GM19240 (cell line): ENCODE data around the gene HIBCH.
"Not testable (repeated sequence)": the region's sequence is repeated elsewhere in the genome, so short reads cannot be mapped to it uniquely, and the experiment has no call there.

ENCODE experiments used
- DNase-seq: peaks from one replicate; pipeline ENCODE4 v3.0.0; 2011; ENCODE audit warnings: low spot score; ENCODE audit not compliant: insufficient read length

HIBCH gene

DNA sequence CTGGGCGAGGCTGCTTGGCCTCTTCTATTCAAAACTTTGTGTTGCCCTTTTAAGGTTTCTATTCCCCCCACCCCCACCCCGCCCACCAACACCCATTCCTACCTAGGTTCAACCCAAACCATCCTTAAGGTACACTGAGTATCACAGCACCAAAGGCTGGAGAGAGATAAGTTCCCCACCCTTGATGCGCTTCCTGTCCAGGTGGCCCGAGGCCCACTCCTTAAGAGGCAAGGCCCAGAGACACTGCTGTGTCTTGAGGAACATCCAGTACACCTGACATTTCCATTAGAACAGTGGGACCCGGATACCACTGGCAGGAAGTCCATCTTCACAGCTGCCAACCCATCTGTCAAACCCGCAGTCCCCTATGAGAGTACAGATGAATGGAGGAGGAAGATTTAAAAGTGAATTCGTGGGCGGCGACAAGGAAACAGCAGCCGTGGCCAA, 23.5 kb upstream of the HIBCH start:
- no peak for DNase-seq

GRCh38 chr2:190342611-190343010, 23.0 kb upstream of the HIBCH start:
- DNase-seq, result no peak

DNA sequence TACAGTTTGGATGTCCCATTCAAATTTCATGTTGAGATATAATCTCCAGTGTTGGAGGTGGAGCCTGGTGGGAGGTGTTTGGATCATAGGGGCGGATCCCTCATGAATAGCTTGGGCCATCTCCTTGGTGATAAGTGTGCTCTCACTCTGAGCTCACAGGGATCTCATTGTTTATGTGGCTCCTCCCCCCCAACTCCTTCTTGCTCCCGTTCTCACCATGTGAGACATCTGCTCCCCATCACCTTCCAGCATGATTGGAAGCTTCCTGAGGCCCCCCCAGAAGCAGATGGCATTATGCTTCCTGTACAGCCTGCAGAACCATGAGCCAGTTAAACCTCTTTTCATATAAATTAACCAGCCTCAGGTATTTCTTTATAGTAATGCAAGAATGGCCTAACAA, 20.7 kb upstream of the HIBCH start:
- no peak for DNase-seq

GRCh38 chr2:190339394-190339793, 19.8 kb upstream of the HIBCH start:
- no peak for DNase-seq

DNA sequence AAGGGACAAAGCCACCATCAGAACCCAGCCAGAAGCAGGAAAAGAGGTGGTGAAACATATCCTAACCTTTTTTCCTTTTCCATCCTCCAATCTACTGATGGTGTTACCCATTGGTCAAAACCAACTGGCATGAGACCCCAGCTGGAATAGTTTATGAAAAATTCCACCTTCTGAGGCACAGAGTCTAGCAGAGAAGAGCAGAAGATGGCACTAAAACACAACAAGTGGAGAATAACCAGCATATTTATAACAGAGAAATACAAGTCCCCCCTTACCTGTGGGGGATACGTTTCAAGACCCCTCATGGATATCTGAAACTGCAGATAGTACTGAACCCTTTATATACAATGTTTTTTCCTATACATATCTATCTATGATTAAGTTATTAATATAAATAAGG, 18.8 kb upstream of the HIBCH start:
- no peak for DNase-seq

DNA sequence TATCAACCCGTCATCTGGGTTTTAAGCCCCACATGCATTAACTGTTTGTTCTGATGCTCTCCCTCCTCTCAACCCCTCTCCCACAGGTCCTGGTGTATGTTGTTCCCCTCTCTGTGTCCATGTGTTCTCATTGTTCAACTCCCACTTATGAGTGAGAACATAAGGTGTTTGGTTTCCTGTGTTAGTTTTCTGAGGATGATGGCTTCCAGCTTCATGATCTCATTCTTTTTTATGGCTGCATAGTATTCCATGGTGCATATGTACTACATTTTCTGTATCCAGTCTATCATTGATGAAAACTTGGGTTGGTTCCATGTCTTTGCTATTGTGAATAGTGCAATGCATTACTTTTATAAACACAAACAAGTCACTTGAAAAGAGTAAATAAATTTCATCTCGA, 16.8 kb upstream of the HIBCH start:
- no peak for DNase-seq

DNA sequence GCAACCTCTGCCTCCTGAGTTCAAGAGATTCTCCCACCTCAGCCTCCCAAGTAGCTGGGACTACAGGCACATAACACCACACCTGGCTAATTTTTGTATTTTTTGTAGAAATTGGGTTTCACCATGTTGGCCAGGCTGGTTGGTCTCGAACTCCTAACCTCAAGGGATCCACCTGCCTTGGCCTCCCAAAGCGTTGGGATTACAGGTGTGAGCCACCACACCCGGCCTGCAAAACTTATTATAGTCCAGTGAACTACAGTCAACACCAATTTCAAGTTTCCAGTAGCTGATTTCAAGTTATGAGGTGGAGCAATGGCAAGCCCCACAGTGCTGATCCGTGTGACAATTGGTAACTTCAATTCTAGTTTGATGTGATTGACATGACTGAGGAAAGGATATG, 16.0 kb upstream of the HIBCH start:
- DNase-seq, result not testable (repeated sequence)

DNA sequence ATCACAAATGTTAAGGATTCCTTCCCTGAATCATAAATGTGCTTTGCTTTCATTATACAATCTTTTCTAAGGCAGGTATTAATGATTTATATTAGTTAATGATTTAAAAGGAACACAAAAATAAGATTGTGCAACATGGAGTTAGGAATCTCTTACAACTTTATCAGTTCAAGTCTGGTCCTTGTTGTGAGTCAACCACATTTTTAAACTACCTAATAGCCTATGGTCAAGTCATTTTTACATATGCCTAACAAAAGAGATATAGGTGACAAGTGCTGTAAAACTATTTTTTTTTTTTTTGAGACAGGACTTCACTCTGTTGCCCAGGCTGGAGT, 15.6 kb upstream of the HIBCH start:
- DNase-seq, result no peak

GRCh38 chr2:190334479-190335224, 15.0 kb upstream of the HIBCH start:
- DNase-seq, result no peak

GRCh38 chr2:190333928-190334327, 14.3 kb upstream of the HIBCH start:
- no peak for DNase-seq

- no peak for DNase-seq
Measured at GRCh38 chr2:190333395-190333794, 13.8 kb upstream of the HIBCH start.

GRCh38 chr2:190328573-190329147, 9.0 kb upstream of the HIBCH start:
- DNase-seq, result no peak

GRCh38 chr2:190327867-190328572, 8.4 kb upstream of the HIBCH start:
- no peak for DNase-seq

DNA sequence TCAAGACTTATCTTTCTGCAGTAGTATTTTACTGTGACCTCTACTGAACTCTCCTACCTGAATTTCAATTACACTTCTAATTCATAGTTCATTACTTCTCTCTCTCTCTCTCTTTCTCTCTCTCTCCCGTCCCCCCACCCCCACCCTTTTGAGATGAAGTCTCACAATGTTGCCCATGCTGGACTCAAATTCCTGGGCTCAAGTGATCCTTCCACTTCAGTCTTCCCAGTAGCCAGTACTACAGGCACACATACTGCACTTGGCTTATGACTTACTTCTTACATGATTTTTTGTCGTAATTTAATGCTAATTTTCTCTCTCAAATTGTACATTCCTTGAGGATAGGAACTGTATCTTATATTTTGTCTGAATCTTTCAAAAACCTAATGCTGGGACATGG, 6.0 kb upstream of the HIBCH start:
- DNase-seq, result no peak

- no peak for DNase-seq
Measured at GRCh38 chr2:190323406-190323805, 3.8 kb upstream of the HIBCH start.

GRCh38 chr2:190320696-190321095, 1.1 kb upstream of the HIBCH start:
- no peak for DNase-seq

GRCh38 chr2:190318931-190319554, 583 bp downstream of the HIBCH start:
- DNase-seq, result no peak

DNA sequence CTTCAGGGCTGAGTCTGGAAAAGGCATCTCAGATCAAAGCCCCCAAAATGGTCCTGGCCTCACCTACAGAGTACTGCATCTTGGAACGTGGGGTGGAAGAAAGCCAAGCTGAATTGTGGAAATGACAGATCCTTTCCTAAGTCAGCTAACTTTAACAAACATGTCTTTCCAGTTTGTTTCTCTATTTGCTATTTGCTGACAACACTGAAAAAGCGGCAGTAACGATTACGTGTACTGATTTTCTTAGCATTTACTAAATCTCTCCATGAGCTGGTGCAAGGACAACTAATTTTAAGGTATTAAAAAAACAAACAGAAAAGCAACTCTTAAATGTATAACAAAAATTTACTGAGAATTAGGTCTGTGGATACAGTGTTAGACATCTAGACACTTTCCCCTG, 1.1 kb downstream of the HIBCH start:
- DNase-seq, result no peak

- no peak for DNase-seq
Measured at GRCh38 chr2:190315273-190315672, 4.4 kb downstream of the HIBCH start.

- no peak for DNase-seq
Measured at GRCh38 chr2:190313880-190314279, 5.7 kb downstream of the HIBCH start.

DNA sequence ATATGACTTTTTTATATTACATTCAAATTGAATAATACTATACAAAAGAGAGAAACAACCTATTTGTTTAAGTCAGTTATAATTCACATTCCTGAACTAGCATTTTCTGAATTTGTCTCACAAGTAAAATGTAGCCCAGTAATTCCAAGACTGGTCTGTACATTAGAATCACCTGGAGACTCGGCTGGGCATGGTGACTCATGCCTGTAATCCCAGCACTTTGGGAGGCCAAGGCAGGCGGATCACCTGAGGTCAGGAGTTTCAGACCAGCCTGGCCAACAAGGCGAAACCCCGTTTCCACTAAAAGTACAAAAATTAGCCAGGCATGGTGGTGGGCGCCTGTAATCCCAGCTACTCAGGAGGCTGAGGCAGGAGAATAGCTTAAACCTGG, 7.0 kb downstream of the HIBCH start:
- not testable (repeated sequence) for DNase-seq

DNA sequence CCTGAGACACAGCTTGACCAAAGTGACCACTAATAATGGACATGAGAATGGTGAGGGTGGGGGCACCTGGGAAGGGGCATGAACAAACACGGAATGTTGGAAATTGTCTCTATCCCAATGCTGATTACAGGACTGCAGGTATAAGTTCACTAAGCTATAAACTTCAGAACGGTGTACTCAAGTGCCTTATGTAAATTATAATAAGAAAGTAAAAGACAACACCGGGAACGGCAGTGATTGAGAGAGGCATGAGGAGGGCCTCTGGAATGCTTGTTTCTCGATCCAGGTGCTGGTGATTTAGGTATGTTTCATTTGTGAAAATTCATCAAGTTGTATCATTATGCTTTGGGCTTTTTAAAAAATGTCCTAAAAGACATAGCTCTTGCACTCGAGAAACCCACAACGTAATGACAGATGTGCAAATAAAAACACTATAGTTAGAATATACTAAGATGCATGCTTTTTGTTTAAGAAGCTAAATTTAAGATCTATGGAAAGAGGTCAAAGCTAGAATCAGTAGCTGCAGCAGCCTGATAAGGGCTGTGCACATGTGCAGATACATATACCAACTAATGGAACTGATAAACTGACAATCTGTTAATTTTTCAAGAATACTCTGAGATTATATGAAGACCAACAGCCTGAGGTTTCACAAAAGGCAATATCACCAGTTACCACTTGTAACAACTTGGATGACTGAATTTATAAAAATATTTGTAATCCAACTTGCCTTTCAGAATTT, 7.6 kb downstream of the HIBCH start:
- no peak for DNase-seq
